Fibroblast of skin of right biceps (primary cell): Measurements from ENCODE around the gene TLE4.
"Not testable (repeated sequence)": the region's sequence is repeated elsewhere in the genome, so short reads cannot be mapped to it uniquely, and the experiment has no call there.

Experiments
- DNase-seq: peaks from one replicate; pipeline ENCODE4 v3.0.0-alpha.2; 2013

The TLE4 gene

GRCh38 chr9:79639354-79639753 lies 67.6 kb downstream of the TLE4 start:
- DNase-seq: peak; percentile 34

DNA sequence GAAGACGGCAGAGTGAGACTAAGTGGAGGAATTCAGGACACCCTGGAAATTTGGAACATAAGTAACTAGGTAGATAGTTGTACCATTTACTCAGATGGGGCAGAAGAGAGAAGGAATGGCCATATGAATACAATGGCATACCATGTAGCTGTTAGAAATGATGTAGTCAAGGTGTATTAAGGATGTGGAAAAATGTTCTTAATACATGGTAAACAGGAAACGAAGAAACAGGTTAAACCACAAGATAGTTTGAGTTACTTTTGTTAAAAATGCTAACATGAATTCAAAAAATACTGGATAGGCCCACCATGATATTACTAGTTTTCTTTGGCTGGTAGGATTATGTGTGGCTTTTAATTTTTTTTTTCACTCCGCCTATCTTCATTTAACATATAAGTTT lies 68.3 kb downstream of the TLE4 start:
- not testable (repeated sequence) for DNase-seq

DNA sequence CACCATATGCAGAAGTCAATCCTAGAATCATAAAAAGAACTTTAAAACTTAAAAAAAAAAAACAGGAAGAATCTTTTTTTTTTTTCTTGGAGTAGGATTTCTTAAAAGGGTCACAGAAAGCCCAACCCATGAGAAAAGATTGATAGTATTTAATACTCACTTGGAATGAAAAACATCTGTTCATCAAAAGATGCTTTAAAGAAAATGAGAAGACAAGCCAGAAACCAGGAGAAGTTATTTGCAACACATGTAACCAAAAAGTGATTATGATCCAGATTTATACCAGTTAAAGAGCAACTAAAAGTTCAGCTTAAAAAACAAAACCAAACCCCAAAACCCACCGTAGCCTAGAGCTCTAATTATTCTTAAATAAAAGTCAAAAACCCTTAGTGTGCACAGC lies 69.3 kb downstream of the TLE4 start:
- DNase-seq: peak; percentile 22

- DNase-seq: no peak
These were observed 70.9 kb downstream of the TLE4 start for GRCh38 chr9:79642671-79643070.

DNA sequence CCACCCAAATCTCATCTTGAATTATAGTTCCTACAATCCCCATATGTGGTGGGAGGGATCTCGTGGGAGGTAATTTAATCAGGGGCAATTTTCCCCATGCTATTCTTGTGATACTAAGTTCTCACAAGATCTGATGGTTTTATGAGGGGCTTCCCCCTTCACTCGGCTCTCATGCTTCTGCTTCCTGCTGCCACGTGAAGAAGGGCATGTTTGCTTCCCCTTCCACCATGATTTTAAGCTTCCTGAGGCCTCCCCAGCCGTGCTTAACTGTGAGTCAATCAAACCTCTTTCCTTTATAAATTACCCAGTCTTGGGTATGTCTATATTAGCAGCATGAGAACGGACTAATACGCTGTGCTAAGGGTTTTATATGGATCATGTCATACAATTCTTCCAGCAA lies 72.3 kb downstream of the TLE4 start:
- DNase-seq: no peak

DNA sequence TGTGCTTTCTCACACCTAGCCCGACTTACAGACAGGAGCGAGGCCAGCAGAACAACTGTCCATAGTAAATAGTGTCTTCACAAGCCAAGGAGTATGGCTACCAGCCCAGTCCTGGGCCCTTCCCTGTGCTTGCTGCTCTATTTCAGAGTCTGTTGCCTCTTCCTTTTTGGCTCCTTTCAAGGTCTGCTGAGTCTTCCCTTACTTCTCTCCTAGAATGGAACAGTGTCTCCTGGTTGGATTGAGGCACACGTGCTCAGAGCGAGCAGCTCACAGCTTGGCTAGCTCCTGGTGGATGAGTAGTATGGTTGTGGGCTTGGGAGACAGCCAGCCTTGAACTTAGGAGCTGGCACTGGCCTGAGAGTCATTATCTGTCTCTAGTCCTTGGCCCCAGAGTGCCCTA lies 72.8 kb downstream of the TLE4 start:
- no peak for DNase-seq

DNA sequence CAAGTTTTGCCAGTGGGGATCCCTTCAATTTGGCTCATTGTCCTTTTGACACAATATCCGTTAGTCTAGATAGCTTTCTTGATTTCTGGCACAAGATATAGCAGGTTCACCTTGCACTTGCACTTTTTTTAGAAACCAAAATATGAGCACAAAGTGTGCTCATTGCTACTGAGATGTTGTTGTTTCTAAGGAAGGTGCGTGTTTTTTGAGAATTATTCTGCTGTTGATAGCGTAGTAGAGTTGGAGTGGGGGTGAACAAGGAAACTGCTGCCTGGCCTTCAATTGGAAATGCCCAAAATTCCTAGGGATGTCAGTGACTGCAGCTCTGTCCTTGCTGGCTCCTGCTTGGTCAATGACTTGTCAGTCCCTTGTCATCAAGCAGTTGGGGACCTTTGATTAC lies 73.3 kb downstream of the TLE4 start:
- DNase-seq: no peak

GRCh38 chr9:79646096-79646495 lies 74.3 kb downstream of the TLE4 start:
- no peak for DNase-seq

GRCh38 chr9:79651251-79651795 lies 79.6 kb downstream of the TLE4 start:
- DNase-seq: no peak

DNA sequence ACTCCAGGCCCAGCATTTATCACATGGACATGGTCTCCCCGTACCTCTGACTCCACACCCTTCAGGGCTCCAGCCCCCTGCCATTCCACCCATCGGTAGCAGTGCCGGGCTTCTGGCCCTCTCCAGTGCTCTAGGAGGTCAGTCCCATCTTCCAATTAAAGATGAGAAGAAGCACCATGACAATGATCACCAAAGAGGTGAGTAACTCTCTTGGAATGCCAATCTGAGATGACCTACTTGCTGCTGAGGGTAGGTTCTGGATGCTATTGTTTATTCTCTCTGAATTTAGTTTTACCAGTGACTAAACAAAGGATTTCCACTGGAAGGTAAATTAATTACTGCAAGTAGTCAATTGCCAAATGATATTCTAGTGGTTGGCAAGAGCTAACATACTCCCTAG lies 80.8 kb downstream of the TLE4 start:
- peak; percentile 53 for DNase-seq

DNA sequence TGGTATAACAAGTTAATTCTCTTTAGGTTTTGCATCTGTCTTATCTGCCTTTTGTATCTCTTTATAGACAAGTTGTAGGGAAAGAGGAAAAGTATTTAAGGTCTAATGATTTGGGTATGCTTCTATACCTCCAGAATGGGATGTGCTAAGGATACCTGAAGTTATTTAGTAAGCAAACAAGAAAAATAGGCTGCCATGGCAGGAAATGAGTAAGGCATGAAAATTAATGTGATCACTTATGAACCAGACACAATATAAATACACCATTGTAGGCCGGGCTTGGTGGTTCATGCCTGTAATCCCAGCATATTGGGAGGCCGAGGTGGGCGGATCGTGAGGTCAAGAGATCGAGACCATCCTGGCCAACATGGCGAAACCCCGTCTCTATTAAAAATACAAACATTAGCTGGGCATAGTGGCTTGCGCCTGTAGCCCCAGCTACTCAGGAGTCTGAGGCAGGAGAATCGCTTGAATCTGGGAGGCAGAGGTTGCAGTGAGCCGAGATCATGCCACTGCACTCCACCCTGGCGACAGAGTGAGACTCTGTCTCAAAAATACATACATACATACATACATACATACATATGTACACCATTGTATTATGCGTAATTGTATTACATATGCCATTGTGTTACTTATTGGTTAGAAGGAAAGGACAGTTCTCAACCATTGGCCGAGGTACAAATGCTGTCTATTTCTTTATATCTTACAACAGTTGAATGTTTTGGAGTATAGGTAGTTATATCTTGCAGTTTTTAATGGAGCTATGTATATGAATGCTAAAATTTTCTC lies 83.0 kb downstream of the TLE4 start:
- DNase-seq: not testable (repeated sequence)

GRCh38 chr9:79655551-79655950 lies 83.8 kb downstream of the TLE4 start:
- no peak for DNase-seq

GRCh38 chr9:79656169-79656568 lies 84.4 kb downstream of the TLE4 start:
- no peak for DNase-seq

DNA sequence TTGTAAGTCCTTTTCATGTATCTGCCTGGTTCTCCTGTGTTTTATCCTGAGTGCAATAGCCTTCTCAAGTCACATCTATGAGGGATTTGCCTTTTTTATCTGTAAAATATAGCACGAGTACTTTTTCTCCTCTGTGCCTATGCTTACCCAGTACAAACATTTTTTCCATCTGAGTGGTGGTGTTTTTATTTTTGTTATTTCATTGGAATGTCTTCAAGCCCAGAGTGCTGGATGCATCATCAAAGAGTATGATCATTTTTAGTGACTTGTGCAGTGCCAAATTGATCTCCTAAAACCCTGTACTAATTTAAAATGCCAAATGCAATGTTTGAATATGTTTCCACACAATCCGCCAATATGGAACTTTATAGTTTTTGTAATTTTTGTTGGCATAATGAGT lies 86.1 kb downstream of the TLE4 start:
- no peak for DNase-seq

- DNase-seq: no peak
These were observed 87.2 kb downstream of the TLE4 start for GRCh38 chr9:79658926-79659325.

DNA sequence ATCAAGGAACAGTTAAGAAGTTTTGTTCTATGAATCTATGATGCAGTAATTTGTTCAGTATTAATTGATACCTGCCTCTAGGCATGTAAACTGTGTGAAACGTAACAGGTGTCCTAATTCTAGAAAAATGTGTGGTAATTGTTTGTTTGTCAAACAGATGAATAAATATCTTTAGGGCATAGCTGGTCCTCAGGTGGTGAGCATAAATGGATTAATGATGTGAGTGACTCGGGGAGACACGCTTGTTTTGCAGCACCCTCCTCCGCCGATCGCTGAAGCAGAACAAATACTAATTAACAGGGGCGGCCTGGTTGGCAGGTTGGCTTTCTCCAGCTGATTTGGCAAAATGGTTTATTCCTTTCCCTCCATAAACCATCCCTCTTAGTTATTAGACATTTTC lies 88.8 kb downstream of the TLE4 start:
- no peak for DNase-seq

DNA sequence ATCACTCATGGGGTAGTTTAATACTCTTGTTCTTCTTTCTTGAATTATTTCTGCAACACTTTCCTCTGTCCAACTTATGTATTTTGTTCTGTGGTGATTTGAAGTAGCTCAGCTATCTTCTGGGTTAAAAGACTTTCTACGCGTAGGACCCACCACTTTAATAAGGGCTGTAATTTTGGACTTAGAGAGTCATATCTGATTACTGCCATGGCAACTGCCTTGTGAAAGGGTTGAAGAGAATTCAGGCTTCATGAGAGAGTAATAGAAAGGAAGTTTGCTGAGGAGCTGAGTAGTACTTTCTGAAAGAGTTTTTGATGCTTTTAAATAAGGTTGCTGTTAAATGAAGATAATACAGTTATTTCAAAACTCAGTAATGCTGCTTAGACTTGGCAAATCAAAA lies 89.5 kb downstream of the TLE4 start:
- no peak for DNase-seq

DNA sequence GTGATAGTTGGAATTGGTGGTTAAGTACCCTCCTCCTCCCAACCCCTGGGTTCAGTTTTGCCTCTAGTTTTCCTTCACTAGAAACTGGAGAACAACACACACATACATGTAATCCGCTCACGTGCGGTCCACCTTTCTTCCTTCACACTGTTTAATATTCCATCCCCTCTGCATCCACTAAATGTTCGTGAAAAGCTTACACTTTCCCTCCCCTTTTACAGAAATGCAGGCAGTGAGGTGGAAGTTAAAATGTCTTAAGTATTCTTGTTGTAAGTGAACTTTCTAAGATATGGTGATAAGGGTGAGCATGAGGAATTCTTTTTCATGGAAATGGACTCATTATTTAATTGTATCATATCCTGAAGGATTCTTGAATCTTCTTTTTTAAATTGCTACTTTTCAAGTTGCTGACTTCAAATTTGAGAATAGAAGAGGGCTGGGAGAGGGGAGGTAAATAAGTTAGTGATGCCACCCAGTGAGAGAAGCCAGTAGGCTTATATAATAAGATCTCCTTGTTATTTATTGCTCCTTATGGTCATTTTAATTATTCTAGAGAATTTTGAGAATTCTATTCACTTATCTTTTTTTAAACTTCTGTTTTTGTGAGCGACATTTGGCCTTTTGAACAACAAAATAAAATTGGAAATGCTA lies 90.2 kb downstream of the TLE4 start:
- no peak for DNase-seq

- no peak for DNase-seq
These were observed 90.8 kb downstream of the TLE4 start for GRCh38 chr9:79662537-79662956.

- DNase-seq: no peak
These were observed 91.5 kb downstream of the TLE4 start for GRCh38 chr9:79663300-79663699.

GRCh38 chr9:79663878-79664277 lies 92.1 kb downstream of the TLE4 start:
- DNase-seq: no peak

DNA sequence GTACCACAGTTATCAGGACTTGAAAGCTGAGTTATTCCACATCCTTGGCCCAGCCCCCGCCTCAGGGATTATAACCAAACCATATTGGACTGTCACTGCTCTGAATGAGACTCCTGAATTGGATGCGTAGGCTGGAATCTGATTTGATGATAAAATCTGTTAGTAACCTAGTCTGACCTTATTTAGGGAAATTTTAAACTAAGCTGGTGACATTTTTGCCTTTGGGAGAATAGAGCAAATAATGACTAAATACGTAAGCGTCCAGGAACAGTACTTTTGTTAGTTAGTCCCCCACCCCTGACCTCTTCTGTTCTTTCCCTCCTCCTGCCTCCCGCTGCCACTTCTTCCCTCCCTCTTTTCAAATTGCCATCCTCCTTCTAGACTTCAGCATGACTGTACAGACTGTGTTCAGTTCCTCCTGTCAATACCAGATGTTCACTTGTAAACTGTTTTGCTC lies 92.6 kb downstream of the TLE4 start:
- DNase-seq: no peak

DNA sequence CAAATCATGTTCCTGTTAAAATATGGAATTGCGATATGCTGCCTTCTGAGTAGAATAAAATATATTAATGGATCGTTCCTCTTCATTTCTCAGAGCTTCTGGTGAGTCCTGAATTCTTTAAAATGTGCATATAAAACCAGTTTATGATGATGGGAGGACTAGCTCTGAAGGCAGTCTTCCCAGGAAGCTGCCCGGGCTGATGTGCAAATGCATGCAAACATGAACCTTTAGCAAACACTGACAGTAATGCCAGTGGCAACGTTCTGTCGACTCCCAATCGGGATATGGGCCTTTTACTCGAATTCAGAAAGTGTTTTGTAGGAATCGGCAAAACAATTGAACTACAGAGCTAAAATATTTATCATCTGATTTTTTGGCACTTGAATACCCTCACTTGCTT lies 93.6 kb downstream of the TLE4 start:
- no peak for DNase-seq

DNA sequence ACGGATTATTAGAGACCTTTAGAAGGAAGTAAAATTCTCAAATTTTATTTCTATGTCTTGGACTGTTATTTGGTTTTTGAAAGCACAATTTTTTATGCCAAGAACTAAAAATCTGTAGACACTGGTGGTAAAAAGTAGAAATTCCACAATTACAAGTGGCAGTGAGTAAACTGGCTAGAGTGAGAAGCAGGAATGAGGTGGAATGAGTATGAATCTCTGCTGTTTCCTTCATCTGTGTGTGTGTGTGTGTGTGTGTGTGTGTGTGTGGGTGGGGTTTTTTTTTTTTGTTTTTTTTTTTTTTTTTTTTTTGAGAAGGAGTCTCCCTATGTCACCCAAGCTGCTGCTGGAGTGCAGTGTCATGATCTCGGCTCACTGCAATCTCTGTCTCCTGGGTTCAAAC lies 94.2 kb downstream of the TLE4 start:
- DNase-seq: no peak
